ENCODE data around the gene SLAMF8. TPM values are rescaled to one million over a fixed set of nuclear protein-coding genes. Genes with fewer than 3 reads are reported as not detected.

SLAMF8 gene
- total RNA-seq, 1 donor from 2014 or later: 0.27 TPM

GRCh38 chr1:159830722-159831121 is 4.0 kb downstream of the SLAMF8 start:
- intact Hi-C loops (cut with micrococcal nuclease): no loop called here
- Mint-ChIP-seq H3K36me3 (ENCODE audit: low read depth) (no peaks in the 10 kb centered on the region), H3K4me3 (no peak overlapping the region), H3K4me1 (peaks cover 15% of the 10 kb centered on the region), H3K27me3 (peaks cover 4% of the 10 kb centered on the region), H3K27ac (no peak overlapping the region), H3K9me3 (no peaks in the 10 kb centered on the region)
- TF ChIP-seq CTCF (IDR thresholded peaks at IDR 0.05): no peak
- DNase-seq: no peak
- ATAC-seq (ENCODE audit: low read depth): no peak
- ChIA-PET POLR2A (no interaction called here), CTCF (interaction anchor here (0.7 to 1.2 kb wide), 2 partner anchors 32 to 176 kb away, joined by 3 read pairs; no protein-coding TSS in a partner anchor)

DNA sequence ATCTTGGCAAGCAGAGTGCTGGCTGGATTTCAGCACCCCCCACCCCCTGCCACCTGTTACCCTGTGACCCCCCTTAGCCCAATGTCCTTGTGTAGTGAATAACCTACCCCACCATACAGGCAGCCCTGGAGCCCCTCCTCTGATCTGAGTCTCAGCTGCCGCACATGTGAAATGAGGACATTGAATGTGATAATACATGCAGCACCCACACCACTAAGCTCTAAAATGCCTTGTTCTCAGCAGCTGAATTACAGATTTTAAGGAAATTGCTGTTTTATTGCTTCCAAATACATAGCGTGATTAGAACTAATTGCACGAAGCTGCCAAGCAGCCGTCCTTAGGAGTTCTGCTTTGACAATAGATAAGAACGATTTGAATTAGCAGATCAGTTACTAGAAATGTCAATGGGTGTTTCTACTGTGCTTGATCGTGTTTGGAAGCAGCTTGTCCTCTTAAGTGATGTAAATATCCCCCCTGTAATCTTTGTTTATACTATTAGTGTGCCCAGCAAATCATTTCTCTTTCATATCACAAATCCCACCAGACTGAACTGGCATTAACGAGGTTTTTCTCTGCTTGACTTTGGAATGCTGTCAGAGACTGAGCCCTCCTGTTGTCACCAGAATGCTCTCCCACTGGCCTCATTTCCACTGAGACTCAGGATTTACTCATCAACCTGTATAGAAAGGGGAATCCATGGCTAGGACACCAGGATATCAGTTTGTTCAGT is 4.9 kb downstream of the SLAMF8 start:
- H3K4me3 Mint-ChIP-seq: no peak overlapping the region
- peaks cover 4% of the 10 kb centered on the region for H3K27me3 Mint-ChIP-seq
- no peaks in the 10 kb centered on the region for H3K9me3 Mint-ChIP-seq
- no peak for TF ChIP-seq CTCF (IDR thresholded peaks at IDR 0.05)
- ATAC-seq (ENCODE audit: low read depth) (no peak), DNase-seq (no peak)
- CTCF ChIA-PET: interaction anchor here (0.7 to 1.1 kb wide), 2 partner anchors 175 kb away, joined by 3 to 4 read pairs; no protein-coding TSS in a partner anchor
- intact Hi-C loops (cut with micrococcal nuclease): no loop called here
- H3K4me1 Mint-ChIP-seq: peaks cover 9% of the 10 kb centered on the region
- H3K36me3 Mint-ChIP-seq (ENCODE audit: low read depth): no peaks in the 10 kb centered on the region
- POLR2A ChIA-PET: no interaction called here
- no peak overlapping the region for H3K27ac Mint-ChIP-seq

GRCh38 chr1:159832309-159832708 is 5.6 kb downstream of the SLAMF8 start:
- ChIA-PET CTCF (interaction anchor here (1.1 kb wide), 1 partner anchor 174 kb away, joined by 4 read pairs; no protein-coding TSS in a partner anchor), POLR2A (no interaction called here)
- no peak overlapping the region for H3K4me3 Mint-ChIP-seq
- H3K36me3 Mint-ChIP-seq (ENCODE audit: low read depth): no peaks in the 10 kb centered on the region
- H3K27ac Mint-ChIP-seq: no peak overlapping the region
- DNase-seq (no peak), ATAC-seq (ENCODE audit: low read depth) (no peak)
- no peak for TF ChIP-seq CTCF (IDR thresholded peaks at IDR 0.05)
- peaks cover 4% of the 10 kb centered on the region for H3K27me3 Mint-ChIP-seq
- H3K4me1 Mint-ChIP-seq: peaks cover 9% of the 10 kb centered on the region
- intact Hi-C loops (cut with micrococcal nuclease): no loop called here
- H3K9me3 Mint-ChIP-seq: no peaks in the 10 kb centered on the region

GRCh38 chr1:159835356-159835755 is 8.7 kb downstream of the SLAMF8 start:
- Mint-ChIP-seq H3K27me3 (no peaks in the 10 kb centered on the region), H3K36me3 (ENCODE audit: low read depth) (no peaks in the 10 kb centered on the region), H3K27ac (no peak overlapping the region), H3K4me3 (no peak overlapping the region), H3K4me1 (peaks cover 7% of the 10 kb centered on the region), H3K9me3 (no peaks in the 10 kb centered on the region)
- intact Hi-C loops (cut with micrococcal nuclease): no loop called here
- CTCF ChIA-PET: interaction anchor here (0.5 to 1.9 kb wide), 2 partner anchors 55 to 246 kb away, joined by 3 to 8 read pairs; partner anchors contain the start of gene KCNJ9
- no peak for DNase-seq
- TF ChIP-seq CTCF (IDR thresholded peaks at IDR 0.05): no peak
- no peak for ATAC-seq (ENCODE audit: low read depth)
- POLR2A ChIA-PET: no interaction called here

DNA sequence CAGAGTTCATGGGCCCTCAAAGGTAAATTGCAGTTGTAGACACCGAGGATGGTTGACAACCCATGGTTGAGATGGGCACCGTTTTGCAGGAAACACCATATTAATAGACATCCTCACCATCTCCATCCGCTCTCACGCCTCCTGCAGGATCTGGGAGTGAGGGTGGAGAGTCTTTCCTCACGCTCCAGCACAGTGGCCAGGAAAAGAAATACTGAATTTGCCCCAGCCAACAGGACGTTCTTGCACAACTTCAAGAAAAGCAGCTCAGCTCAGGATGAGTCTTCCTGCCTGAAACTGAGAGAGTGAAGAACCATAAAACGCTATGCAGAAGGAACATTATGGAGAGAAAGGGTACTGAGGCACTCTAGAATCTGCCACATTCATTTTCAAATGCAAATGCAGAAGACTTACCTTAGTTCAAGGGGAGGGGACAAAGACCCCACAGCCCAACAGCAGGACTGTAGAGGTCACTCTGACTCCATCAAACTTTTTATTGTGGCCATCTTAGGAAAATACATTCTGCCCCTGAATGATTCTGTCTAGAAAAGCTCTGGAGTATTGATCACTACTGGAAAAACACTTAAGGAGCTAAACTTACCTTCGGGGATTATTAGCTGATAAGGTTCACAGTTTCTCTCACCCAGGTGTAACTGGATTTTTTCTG is 9.3 kb downstream of the SLAMF8 start:
- H3K36me3 Mint-ChIP-seq (ENCODE audit: low read depth): no peaks in the 10 kb centered on the region
- H3K4me1 Mint-ChIP-seq: peaks cover 7% of the 10 kb centered on the region
- CTCF ChIA-PET: interaction anchor here (0.5 to 1.9 kb wide), 4 partner anchors 54 to 245 kb away, joined by 3 to 8 read pairs (median 4); partner anchors contain the start of gene KCNJ9
- DNase-seq (no peak), ATAC-seq (ENCODE audit: low read depth) (no peak)
- H3K4me3 Mint-ChIP-seq: no peak overlapping the region
- H3K27ac Mint-ChIP-seq: no peak overlapping the region
- no peaks in the 10 kb centered on the region for H3K9me3 Mint-ChIP-seq
- intact Hi-C loops (cut with micrococcal nuclease): loop anchor here (1.0 kb wide), 1 partner anchor 171 kb away; no protein-coding TSS in a partner anchor
- no peak for TF ChIP-seq CTCF (IDR thresholded peaks at IDR 0.05)
- POLR2A ChIA-PET: no interaction called here
- no peaks in the 10 kb centered on the region for H3K27me3 Mint-ChIP-seq
